ENCODE measurements around the gene POLD1. TPM values are rescaled to one million over a fixed set of nuclear protein-coding genes. Genes with fewer than 3 reads are reported as not detected.

Gene POLD1
- total RNA-seq, 1 donor from 2014 or later, result 21.3 TPM

DNA sequence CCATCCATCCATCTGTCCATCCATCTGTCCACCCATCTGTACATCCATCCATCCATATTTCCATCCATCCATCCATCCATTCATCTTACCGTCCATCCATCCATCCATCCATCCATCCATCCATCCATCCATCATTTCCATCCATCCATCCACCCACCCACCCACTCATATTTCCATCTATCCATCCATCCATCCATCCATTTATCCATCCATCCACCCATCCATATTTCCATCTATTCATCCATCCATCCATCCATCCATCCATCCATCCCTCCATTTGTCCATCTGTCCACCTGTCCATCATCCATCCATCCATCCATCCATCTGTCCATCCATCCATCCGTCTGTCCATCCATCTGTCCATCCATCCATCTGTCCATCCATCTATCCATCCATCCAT is 71.8 kb downstream of the POLD1 start:
- DNase-seq (ENCODE audit: low spot score), result no peak
- no peak for ATAC-seq
- intact Hi-C loops (cut with DNase I), result no loop called here

DNA sequence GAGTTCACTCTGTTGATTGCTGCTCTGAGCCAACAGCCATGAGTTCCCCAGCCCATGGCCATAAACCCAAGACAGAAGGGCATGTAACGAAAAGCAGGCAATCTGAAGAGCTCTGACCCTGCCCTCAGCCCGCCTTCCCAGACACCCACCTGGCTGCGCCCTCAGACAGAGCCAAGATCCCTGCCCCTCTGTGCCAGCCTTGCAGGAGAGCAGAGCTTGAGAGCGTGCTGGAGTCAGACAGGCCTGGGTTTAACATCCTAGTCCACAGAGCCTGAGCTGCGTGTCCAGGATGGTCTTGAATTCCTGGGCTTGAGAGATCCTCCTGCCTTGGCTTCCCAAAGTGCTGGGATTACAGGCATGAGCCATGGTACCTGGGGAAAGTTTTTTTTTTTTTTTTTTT is 73.2 kb downstream of the POLD1 start:
- intact Hi-C loops (cut with DNase I), result no loop called here
- DNase-seq (ENCODE audit: low spot score) (no peak), ATAC-seq (no peak)

DNA sequence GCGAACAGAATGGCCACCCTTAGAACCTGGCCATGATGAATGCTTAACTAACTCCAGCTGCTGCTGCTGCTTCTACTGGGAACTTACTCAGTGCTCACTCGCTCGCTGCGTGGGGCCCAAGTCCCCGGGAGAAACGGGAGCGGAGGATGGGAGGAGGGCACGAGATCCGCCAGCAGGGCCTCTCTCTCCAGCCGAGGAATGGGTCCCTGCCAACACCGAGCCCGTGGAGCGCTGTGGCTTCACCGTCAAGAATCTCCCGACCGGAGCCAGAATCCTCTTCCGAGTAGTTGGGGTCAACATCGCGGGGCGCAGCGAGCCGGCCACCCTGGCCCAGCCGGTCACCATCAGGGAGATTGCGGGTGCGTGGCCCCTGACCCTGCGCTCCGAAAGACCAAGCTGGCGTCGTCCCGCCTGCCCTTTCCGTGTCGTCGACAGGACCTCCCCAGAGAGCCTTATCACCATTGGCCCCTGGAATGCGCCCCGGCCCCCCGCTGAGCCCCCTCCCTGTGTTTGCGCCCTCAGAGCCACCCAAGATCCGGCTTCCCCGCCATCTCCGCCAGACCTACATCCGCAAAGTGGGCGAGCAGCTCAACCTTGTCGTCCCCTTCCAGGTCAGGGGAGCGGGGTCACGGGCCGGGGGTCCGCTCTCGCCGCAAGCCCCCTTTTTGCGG is 74.4 kb downstream of the POLD1 start:
- intact Hi-C loops (cut with DNase I), result no loop called here
- ATAC-seq (no peak), DNase-seq (ENCODE audit: low spot score) (no peak)

DNA sequence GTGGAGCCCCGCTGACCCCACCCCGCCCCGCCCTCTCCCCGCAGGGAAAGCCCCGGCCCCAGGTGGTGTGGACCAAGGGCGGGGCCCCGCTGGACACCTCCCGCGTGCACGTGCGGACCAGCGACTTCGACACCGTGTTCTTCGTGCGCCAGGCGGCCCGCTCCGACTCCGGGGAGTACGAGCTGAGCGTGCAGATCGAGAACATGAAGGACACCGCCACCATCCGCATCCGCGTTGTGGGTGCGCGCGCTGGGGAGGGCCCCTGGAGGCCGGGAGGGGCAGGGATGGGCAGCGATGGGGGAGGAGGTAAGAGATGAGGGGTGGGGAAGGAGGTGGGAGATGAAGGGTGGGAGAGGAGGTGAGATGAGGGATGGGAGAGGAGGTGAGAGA is 74.9 kb downstream of the POLD1 start:
- no peak for DNase-seq (ENCODE audit: low spot score)
- no peak for ATAC-seq
- intact Hi-C loops (cut with DNase I), result no loop called here

DNA sequence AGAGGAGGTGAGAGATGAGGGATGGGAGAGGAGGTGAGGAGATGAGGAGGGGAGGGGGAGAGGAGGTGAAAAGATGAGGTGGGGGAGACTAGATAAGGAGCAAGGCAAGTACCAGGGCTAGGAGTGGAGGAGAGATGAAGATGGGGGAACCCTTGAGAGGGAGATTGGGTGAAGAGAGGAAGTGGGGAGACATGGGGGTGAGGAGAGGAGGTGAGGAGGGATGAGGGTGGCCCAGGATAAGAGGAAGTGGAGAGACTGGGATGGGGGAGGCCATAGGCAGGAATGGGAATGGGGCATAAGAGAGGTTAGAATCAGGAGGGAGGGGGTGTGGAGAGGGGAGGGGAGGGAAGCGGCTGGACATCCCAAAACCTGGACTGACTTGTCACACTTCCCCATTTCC is 75.5 kb downstream of the POLD1 start:
- intact Hi-C loops (cut with DNase I), result loop anchor here (5.0 kb wide), 1 partner anchor 92 kb away; the partner anchor contains the start of gene NAPSA
- ATAC-seq (no peak), DNase-seq (ENCODE audit: low spot score) (no peak)

DNA sequence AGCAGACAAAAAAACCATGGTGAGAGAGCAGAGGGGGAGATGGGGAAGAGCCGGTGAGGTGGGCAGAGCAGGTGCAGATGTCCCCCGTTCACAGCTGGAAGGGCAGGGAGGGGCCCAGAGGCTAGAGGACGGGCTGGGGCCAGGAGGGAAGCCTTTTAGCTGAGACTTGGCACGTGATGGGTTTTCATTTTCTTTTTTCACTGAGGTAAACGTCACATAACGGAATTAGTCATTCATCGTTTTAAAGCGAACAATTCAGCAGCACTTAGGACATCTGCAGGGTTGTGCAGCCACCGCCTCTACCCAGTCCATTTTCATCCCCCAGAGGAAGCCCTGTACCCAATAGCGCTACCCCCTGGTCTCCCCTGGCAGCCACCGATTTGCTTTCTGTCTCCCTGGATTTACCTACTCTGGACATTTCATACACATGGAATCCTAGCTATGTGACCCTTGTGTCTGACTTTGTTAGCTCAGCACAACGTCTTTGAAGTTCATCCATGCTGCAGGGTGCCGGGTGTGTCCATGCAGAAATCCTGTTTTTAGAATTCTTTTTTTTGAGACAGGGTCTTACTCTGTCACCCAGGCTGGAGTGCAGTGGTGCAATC is 76.1 kb downstream of the POLD1 start:
- no peak for DNase-seq (ENCODE audit: low spot score)
- no peak for ATAC-seq
- intact Hi-C loops (cut with DNase I), result loop anchor here (5.0 kb wide), 1 partner anchor 93 kb away; the partner anchor contains the start of gene NAPSA

DNA sequence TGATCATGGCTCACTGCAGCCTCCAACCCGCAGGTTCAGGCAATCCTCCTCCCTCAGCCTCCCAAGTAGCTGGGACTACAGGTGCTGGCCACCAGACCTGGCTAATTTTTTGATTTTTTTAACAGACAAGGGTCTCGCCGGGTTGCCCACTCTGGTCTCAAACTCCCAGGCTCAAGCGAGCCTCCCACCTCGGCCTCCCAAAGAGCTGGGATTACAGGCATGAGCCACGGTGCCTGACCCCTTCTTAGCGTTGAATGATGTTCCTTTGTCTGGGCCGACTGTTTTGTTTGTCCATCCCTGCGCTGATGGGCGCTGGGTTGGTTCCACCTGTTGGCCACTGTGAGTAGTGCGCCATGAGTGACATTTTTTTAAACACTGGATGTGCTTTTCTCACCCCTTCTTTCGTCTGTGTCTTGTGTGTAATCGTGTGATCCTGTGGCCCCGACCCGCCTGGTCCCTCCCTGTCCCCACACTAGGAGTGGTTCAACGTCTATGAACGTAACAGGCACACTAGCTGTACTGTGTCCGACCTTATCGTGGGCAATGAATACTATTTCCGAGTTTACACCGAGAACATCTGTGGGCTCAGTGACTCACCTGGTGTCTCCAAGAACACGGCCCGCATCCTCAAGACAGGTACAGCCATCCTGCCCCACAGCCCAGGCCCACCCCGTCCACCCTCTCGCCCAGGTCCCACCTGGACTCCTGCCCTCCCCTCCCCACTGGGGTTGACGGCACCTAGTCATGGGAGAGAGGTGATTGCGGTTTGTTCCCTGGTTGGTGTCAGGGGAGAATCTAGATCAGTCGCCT is 77.1 kb downstream of the POLD1 start:
- ATAC-seq, result peak; percentile 80
- intact Hi-C loops (cut with DNase I), result loop anchor here (5.0 kb wide), 1 partner anchor 94 kb away; the partner anchor contains the start of gene NAPSA

DNA sequence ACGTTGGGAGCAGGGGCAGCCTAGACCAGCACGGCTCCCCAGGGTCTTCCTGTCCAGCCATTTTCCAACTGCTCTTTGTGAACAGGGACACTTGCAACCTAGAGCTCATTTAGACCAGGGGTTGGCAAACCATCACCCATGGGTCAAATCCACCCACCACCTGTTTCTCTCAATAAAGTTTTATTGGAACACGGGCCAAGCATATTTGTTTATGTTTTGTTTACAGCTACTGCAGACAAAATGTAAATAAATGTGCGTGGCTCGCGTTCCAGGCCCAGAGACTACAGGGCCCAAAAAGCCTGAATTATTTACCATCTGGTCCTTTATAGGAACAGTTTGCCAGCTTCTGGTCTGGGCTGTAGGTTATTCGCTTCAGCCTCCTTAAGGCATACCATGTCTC is 78.8 kb downstream of the POLD1 start:
- DNase-seq (ENCODE audit: low spot score) (no peak), ATAC-seq (no peak)
- intact Hi-C loops (cut with DNase I), result loop anchor here (5.0 kb wide), 1 partner anchor 96 kb away; the partner anchor contains the start of gene NAPSA

More for the DNA sequence above, 77.1 kb downstream of the POLD1 start:
- DNase-seq (ENCODE audit: low spot score), result peak; percentile 77

DNA sequence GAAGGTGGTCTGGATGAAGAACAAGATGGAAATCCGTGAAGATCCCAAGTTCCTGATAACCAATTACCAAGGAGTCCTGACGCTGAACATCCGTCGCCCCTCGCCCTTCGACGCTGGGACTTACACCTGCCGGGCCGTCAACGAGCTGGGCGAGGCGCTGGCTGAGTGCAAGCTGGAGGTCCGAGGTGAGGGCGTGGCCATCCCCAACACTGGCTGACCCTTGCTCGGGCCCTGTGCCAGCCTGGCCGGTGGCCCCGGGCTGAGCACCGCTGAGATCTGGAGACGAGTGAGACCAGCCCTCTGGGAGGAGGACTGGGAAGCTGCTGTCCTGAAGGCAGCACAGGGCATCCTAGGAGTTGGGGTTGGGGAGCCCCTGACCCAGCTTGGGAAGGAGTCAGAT is 80.2 kb downstream of the POLD1 start:
- intact Hi-C loops (cut with DNase I), result loop anchor here (5.0 kb wide), 1 partner anchor 97 kb away; the partner anchor contains the start of gene NAPSA
- ATAC-seq (no peak), DNase-seq (ENCODE audit: low spot score) (no peak)

DNA sequence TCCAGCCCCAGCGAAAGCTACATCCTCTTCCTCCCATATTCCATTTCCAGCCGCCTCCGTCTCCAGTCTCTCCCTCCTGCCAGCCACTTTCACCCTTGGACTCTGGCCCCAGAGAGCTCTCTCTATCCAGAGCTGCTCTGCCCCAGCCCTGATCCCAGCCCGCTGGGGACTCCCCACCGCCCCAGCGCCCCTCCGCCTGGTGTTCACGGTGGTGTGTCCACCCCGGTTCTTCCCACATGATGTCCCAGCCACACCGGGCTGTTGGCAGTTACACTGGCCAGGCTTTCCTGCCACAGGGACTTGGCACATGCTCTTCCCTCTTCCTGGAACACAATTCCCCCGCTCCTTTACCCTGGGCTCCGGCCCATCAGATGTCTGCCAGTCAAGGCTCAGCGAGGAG is 80.9 kb downstream of the POLD1 start:
- intact Hi-C loops (cut with DNase I), result loop anchor here (5.0 kb wide), 1 partner anchor 98 kb away; the partner anchor contains the start of gene NAPSA
- DNase-seq (ENCODE audit: low spot score) (no peak), ATAC-seq (no peak)

DNA sequence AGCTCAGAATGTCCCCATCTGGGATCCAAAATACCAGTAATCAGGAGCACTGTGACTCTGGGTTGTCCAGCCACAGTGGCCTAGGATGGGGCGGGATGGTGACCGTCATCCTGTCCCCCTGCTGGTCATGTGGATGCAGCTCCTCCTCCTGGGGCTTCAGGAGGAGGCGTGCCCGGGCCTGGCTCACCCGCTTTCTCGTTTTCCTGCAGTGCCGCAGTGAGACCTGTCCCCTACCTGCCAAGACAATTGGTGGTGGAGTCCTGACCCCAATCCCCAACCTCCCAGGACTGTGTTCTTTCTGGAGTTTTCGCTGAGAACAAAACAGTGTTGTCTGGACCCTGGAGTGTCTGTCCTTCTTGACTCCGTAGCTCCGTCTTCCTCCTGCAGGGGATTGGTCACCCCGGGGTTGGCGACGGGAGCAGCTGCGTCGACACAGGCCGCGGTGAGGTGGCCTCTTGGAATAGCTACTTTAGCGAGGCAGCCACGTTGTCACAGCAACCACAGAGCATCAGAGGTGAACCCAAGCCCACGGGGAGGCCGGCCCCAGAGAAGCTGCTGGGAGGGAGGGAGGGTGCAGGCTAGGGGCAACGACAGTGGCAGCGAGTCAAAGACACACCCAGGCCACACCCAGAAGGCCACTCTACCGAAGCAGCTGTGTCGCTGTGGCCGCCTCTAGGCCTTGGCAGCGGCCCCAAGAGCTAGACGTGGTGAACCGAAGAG is 82.0 kb downstream of the POLD1 start:
- ATAC-seq (no peak), DNase-seq (ENCODE audit: low spot score) (no peak)
- intact Hi-C loops (cut with DNase I), result no loop called here

DNA sequence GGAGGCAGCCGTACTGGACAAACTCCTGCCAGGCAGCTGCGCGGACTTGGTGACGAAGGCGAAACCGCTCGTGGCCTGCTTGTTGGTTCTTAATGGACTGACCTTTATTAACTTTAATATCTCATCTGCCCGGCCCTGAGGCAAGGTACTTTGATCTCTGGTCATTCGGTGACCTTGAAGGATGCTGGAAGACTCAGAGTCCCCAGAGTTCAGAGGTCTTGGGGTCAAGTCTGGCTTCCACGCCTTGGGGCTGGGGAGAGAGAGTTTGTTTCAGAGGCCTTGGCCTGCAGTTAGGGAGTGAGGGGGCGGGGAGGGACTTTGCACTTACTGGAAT is 82.5 kb downstream of the POLD1 start:
- no peak for ATAC-seq
- intact Hi-C loops (cut with DNase I), result no loop called here
- no peak for DNase-seq (ENCODE audit: low spot score)

DNA sequence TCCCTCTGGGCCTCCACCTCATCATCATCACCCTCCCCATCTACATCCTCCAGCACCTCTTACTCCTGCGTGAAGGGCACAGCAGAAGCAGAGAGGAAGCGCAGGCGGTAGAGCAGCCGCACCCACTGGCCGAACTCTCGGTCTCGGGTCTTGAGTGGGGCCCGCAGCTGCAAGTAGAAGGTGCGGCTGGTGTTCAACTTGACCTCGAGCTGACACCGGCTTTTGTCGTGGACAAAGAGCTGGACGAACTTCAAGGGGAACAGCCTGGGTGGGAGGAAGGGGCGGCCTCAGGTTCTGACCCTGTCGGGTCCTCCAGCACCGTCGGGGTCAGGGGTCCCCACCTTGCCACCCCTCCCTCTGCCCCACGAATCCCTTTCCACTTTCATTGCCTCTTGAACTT is 83.4 kb downstream of the POLD1 start:
- no peak for ATAC-seq
- DNase-seq (ENCODE audit: low spot score), result no peak
- intact Hi-C loops (cut with DNase I), result no loop called here

Other genes starting within 250 kb of the POLD1 start
- gene IZUMO2, start 221.1 kb upstream of the POLD1 start, total RNA-seq, result not detected
- gene MYH14, start 180.7 kb upstream of the POLD1 start, total RNA-seq, result 48.7 TPM
- gene KCNC3, start 55.0 kb upstream of the POLD1 start, total RNA-seq, result 2.7 TPM
- 3.4 TPM for gene NAPSA, start 18.7 kb upstream of the POLD1 start, total RNA-seq
- 73.7 TPM for gene NR1H2, start 7.9 kb upstream of the POLD1 start, total RNA-seq
- 2.9 TPM for gene SPIB, start 34.6 kb downstream of the POLD1 start, total RNA-seq
- not detected for gene MYBPC2, start 48.5 kb downstream of the POLD1 start, total RNA-seq
- gene EMC10, start 92.2 kb downstream of the POLD1 start, total RNA-seq, result 66.9 TPM
- 0.45 TPM for gene GARIN5A, start 92.5 kb downstream of the POLD1 start, total RNA-seq
- 33.6 TPM for gene JOSD2, start 126.8 kb downstream of the POLD1 start, total RNA-seq
- gene ASPDH, start 129.6 kb downstream of the POLD1 start, total RNA-seq, result not detected
- gene LRRC4B, start 184.1 kb downstream of the POLD1 start, total RNA-seq, result 3.5 TPM